Right lobe of liver (tissue), 6 donors: ENCODE data around the gene ODR4. TPM values are rescaled to one million over a fixed set of nuclear protein-coding genes. Genes with fewer than 3 reads are reported as not detected.
A peak's percentile ranks its signal among the peaks of the same experiment; 100 is the strongest.
"Not testable (repeated sequence)": the region's sequence is repeated elsewhere in the genome, so short reads cannot be mapped to it uniquely, and the experiment has no call there.

Experiments used
- ATAC-seq, 4 donors: fragments of 200-7000 bp; cut with Tn5 transposase; one replicate each; pipeline ENCODE4 v1.9.1; 2020; ENCODE audit warnings: mild to moderate bottlenecking in 4 of 4, moderate library complexity in 4 of 4
- DNase-seq, 3 donors: peaks; one replicate each; pipeline ENCODE4 v3.0.0-alpha.2; 2020
- H3K27ac ChIP-seq, 3 donors: fragments of 200-600 bp; one replicate each; pipeline ENCODE4 v1.8.0; 2022
- H3K27me3 ChIP-seq, 2 donors: fragments of 200-600 bp; one replicate each; pipeline ENCODE4 v1.8.0; 2022
- H3K36me3 ChIP-seq, 4 donors: fragments of 200-600 bp; sonication (generic) in 1 of 4; one replicate each; pipeline versions ENCODE4 v1.5.1 to v1.8.0; 2017 to 2022; ENCODE audit warnings: control low read depth in 1 of 4
- H3K4me1 ChIP-seq, 4 donors: fragments of 200-600 bp; sonication (generic) in 1 of 4; one replicate each; pipeline versions ENCODE4 v1.5.1 to v1.8.0; 2017 to 2022; ENCODE audit warnings: control low read depth in 1 of 4
- H3K4me3 ChIP-seq, 3 donors: fragments of 200-600 bp; one replicate each; pipeline ENCODE4 v1.8.0; 2022
- H3K9me3 ChIP-seq, 4 donors: fragments of 200-600 bp; sonication (generic) in 1 of 4; one replicate each; pipeline versions ENCODE4 v1.5.1 to v1.8.0; 2017 to 2022; ENCODE audit warnings: control low read depth in 1 of 4
- CTCF ChIP-seq, 4 donors: fragments of 200-600 bp in 3 of 4; fragments of 450-650 bp in 1 of 4; IDR thresholded peaks; one replicate each; pipeline versions ENCODE4 v1.5.1 to v1.8.0; 2016 to 2022; ENCODE audit warnings: antibody characterized with exemption in 4 of 4, mild to moderate bottlenecking in 2 of 4
- POLR2A ChIP-seq: fragments of 450-650 bp; IDR thresholded peaks from one replicate; pipeline ENCODE4 v1.6.1; 2017; ENCODE audit warnings: antibody characterized with exemption, mild to moderate bottlenecking
- WGBS: methylation state at CpG from one replicate; pipeline ENCODE4 v1.1.6; 2018; ENCODE audit warnings: low coverage, low lambda C conversion rate; ENCODE audit not compliant: insufficient coverage; ENCODE audit errors: missing lambda C conversion rate; 5-methylcytosine and 5-hydroxymethylcytosine counted together
- intact Hi-C, 2 donors: fragments of 100-400 bp; cut with DNase I; formaldehyde crosslinking; loops; one replicate each; pipeline versions ENCODE4 v1.11.2 to v1.14.1; 2022
- total RNA-seq, 6 experiments: library from RNA; depleted of rRNA in 2 of 6; stranded (reverse); fragments of >200 nt in 2 of 6; fragmentation: NEBNext Ultra II Directional in 3 of 6; extraction: Animal tissue kit (Norgen Biotek cat#: 25700) in 3 of 6; gene quantifications; one replicate each; pipeline versions ENCODE4 v1.1.0 to v1.2.4, GENCODE V29; 2016 to 2023
- donor health status: DM: no; HTN: yes; CAD: no.
- donor health status: DM: no; HTN: no; CAD: no.
- donor health status: DM: no; HTN: no; CAD: no.
- donor health status: DM: no; HTN: yes; CAD: no.
- donor health status: DM: no; HTN: yes; CAD: no.

ODR4 gene
- total RNA-seq, 6 experiments from 2014 or later: 13.0 to 16.7 (median 14.7) TPM

GRCh38 chr1:186337554-186337953, 38.1 kb upstream of the ODR4 start:
- DNase-seq (no peak), ATAC-seq (no peak)
- WGBS: 97% methylated on average over 2 of the region's 2 CpGs
- H3K9me3 ChIP-seq: no peaks in the 10 kb centered on the region
- H3K4me3 ChIP-seq: no peak overlapping the region
- no peaks in the 10 kb centered on the region for H3K27me3 ChIP-seq
- H3K4me1 ChIP-seq: no peaks in the 10 kb centered on the region
- no peak for TF ChIP-seq CTCF (IDR thresholded peaks at IDR 0.05)
- TF ChIP-seq POLR2A: no peak
- H3K36me3 ChIP-seq: peaks cover 0 to 96% (median 49%) of the 10 kb centered on the region in 4 donors
- intact Hi-C loops: no loop called here
- H3K27ac ChIP-seq: no peak overlapping the region

GRCh38 chr1:186340772-186341171, 34.9 kb upstream of the ODR4 start:
- H3K4me3 ChIP-seq: no peak overlapping the region
- no peaks in the 10 kb centered on the region for H3K27me3 ChIP-seq
- 94% methylated on average over 5 of the region's 5 CpGs for WGBS
- DNase-seq (no peak), ATAC-seq (no peak)
- no peak for TF ChIP-seq POLR2A
- TF ChIP-seq CTCF (IDR thresholded peaks at IDR 0.05): no peak
- no peak overlapping the region for H3K27ac ChIP-seq
- no peaks in the 10 kb centered on the region for H3K4me1 ChIP-seq
- no peaks in the 10 kb centered on the region for H3K9me3 ChIP-seq
- intact Hi-C loops: no loop called here
- H3K36me3 ChIP-seq: peaks cover 0 to 98% (median 49%) of the 10 kb centered on the region in 4 donors

- H3K27me3 ChIP-seq, DNase-seq, ATAC-seq, H3K27ac ChIP-seq, H3K4me3 ChIP-seq, H3K9me3 ChIP-seq, intact Hi-C loops, H3K4me1 ChIP-seq: not testable (repeated sequence)
- peaks cover 0 to 85% (median 59%) of the 10 kb centered on the region in 4 donors for H3K36me3 ChIP-seq
- 93% methylated on average over 5 of the region's 8 CpGs for WGBS
These were observed 27.6 kb upstream of the ODR4 start for GRCh38 chr1:186347837-186348691.

- H3K4me1 ChIP-seq: peaks cover 0 to 19% (median 8%) of the 10 kb centered on the region in 4 donors
- peaks cover 0 to 34% (median 11%) of the 10 kb centered on the region in 4 donors for H3K36me3 ChIP-seq
- intact Hi-C loops: no loop called here
- 2% methylated on average over 20 of the region's 37 CpGs for WGBS
- no peaks in the 10 kb centered on the region for H3K9me3 ChIP-seq
- peak overlapping the region; percentile 91 to 94 (median 94) for H3K27ac ChIP-seq
- no peak for TF ChIP-seq POLR2A
- TF ChIP-seq CTCF (IDR thresholded peaks at IDR 0.05): no peak
- H3K27me3 ChIP-seq: no peaks in the 10 kb centered on the region
- DNase-seq: peak in 1 of 3 donors; percentile 62
- H3K4me3 ChIP-seq: peak overlapping the region; percentile 80 to 89 (median 81)
- peak; percentile 2 to 24 (median 6) for ATAC-seq
These were observed 1.1 kb upstream of the ODR4 start for GRCh38 chr1:186374303-186375151.
